DND-41 (cell line): ENCODE data around the gene SKAP1.

ENCODE experiments used
- ATAC-seq: fragments of 200-7000 bp; cut with Tn5 transposase; 3 replicates; pipeline ENCODE4 v1.9.1; 2021; ENCODE audit warnings: low read depth; ENCODE audit not compliant: insufficient read depth
- DNase-seq: peaks from one replicate; pipeline ENCODE4 v3.0.0-alpha.2; 2020
- H2AFZ ChIP-seq: 2 replicates; pipeline ENCODE4 v1.6.0; 2012; ENCODE audit warnings: low read depth, low read length
- H3K27ac ChIP-seq: 2 replicates; pipeline ENCODE4 v1.5.1; 2012; ENCODE audit warnings: low read length, inconsistent platforms
- H3K27me3 ChIP-seq: fragments of 200-600 bp; sonication (generic); 2 replicates; pipeline ENCODE4 v1.6.0; 2012; ENCODE audit warnings: low read length, mild to moderate bottlenecking, inconsistent platforms; ENCODE audit not compliant: insufficient read depth, poor library complexity
- H3K36me3 ChIP-seq: 2 replicates; pipeline ENCODE4 v1.5.1; 2012; ENCODE audit warnings: low read length, inconsistent platforms; ENCODE audit not compliant: insufficient read depth
- H3K4me1 ChIP-seq: 2 replicates; pipeline ENCODE4 v1.5.1; 2012; ENCODE audit warnings: mild to moderate bottlenecking, low read length; ENCODE audit not compliant: insufficient read depth
- H3K4me2 ChIP-seq: 2 replicates; pipeline ENCODE4 v1.6.0; 2012; ENCODE audit warnings: mild to moderate bottlenecking, moderate library complexity, low read length, inconsistent platforms; ENCODE audit not compliant: insufficient read depth
- H3K4me3 ChIP-seq, 2 experiments: fragments of 200-600 bp in 1 of 2; shearing (Covaris generic) in 1 of 2; 2 replicates each; pipeline ENCODE4 v1.5.1; 2012 to 2016; ENCODE audit warnings: inconsistent platforms in 2 of 2, low read length in 2 of 2, mild to moderate bottlenecking in 2 of 2, low read depth in 1 of 2, moderate library complexity in 1 of 2
- H3K79me2 ChIP-seq: 2 replicates; pipeline ENCODE4 v1.6.0; 2012; ENCODE audit warnings: low read length, inconsistent platforms; ENCODE audit not compliant: insufficient read depth
- H3K9ac ChIP-seq: 2 replicates; pipeline ENCODE4 v1.6.0; 2012; ENCODE audit warnings: low read depth, mild to moderate bottlenecking, inconsistent platforms, low read length, moderate library complexity
- H3K9me3 ChIP-seq: 2 replicates; pipeline ENCODE4 v1.5.1; 2012; ENCODE audit warnings: low read length, moderate library complexity, mild to moderate bottlenecking, inconsistent platforms; ENCODE audit not compliant: insufficient read depth, severe bottlenecking
- H4K20me1 ChIP-seq: 2 replicates; pipeline ENCODE4 v1.6.0; 2012; ENCODE audit warnings: low read length; ENCODE audit not compliant: insufficient read depth
- CTCF ChIP-seq: IDR thresholded peaks from 2 replicates; pipeline ENCODE4 v1.5.1; 2012; ENCODE audit warnings: borderline replicate concordance, low read length, moderate library complexity, mild to moderate bottlenecking; ENCODE audit not compliant: poor library complexity, severe bottlenecking; ENCODE audit errors: extremely low read depth
- EZH2 ChIP-seq: IDR thresholded peaks from 3 replicates; pipeline ENCODE4 v1.6.1; 2012; ENCODE audit warnings: borderline replicate concordance, low read depth, mild to moderate bottlenecking, moderate library complexity, low read length, inconsistent platforms; ENCODE audit not compliant: severe bottlenecking

SKAP1 gene

DNA sequence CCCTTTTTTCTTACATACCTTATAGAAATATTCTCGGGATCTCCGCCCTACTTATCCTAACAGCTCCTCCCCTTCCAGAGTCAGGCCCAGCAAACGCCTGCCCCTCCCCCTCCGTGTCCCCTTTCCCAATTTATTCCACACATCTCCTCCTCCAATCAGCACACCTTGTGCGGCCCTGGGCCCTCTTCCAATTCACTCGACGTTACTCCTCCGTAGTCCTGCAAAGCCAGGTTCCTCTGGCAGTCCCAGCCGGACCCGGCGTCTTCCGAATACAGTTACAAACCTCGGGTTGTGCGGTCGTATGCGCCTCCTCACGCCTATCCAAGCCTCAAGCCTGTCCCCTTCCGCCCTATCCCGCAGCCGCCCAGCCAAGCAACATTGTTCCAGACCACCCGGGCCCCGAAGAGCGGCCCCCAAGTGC is 329.4 kb downstream of the SKAP1 start:
- TF ChIP-seq CTCF (no peak), EZH2 (no peak)
- Histone ChIP-seq H2AFZ (peak overlapping the region; percentile 92), H3K27me3 (no peaks in the 10 kb centered on the region), H3K4me1 (peaks cover 28% of the 10 kb centered on the region), H3K9ac (peak overlapping the region; percentile 95), H3K27ac (peak overlapping the region; percentile 87), H3K9me3 (no peaks in the 10 kb centered on the region), H3K79me2 (peaks cover 60% of the 10 kb centered on the region), H3K4me3 (peak overlapping the region; percentile 88 to 93), H3K4me2 (peak overlapping the region; percentile 98), H4K20me1 (peaks cover 39% of the 10 kb centered on the region; the same call in 1 of the 2 replicates), H3K36me3 (peaks cover 12% of the 10 kb centered on the region; the same call in 1 of the 2 replicates)
- DNase-seq, result no peak
- ATAC-seq, result no peak

DNA sequence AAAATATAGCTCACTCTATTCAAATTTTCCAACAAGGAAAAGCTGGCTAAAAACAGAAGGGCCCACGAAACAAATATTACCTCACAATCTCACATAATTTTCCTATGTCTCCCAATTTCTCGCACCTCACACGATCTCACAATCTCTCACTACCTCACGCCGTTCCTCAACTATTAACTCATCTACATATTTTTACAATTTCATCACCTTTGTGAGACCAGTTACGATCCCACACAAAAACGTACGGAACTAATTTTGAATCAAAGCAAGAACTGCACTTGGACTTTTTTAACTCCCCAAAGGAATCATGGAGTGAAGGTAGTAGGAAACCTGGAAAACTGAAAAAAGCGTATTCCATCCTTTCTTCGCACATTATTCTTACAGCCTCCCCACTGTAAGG is 329.9 kb downstream of the SKAP1 start:
- Histone ChIP-seq H3K79me2 (peaks cover 65% of the 10 kb centered on the region), H4K20me1 (peaks cover 39% of the 10 kb centered on the region; the same call in 1 of the 2 replicates), H3K27me3 (no peaks in the 10 kb centered on the region), H3K4me1 (peaks cover 28% of the 10 kb centered on the region), H3K4me2 (peak overlapping the region; percentile 98), H3K9me3 (no peaks in the 10 kb centered on the region), H3K36me3 (peaks cover 16% of the 10 kb centered on the region; the same call in 1 of the 2 replicates), H3K27ac (peak overlapping the region; percentile 87), H3K9ac (peak overlapping the region; percentile 95), H3K4me3 (peak overlapping the region; percentile 88 to 93; a peak in 3 of 4 replicates), H2AFZ (no peak overlapping the region)
- DNase-seq, result no peak
- ATAC-seq, result no peak
- no peak for TF ChIP-seq EZH2
- TF ChIP-seq CTCF, result no peak

GRCh38 chr17:48095611-48096010 is 334.4 kb downstream of the SKAP1 start:
- no peak for ATAC-seq
- Histone ChIP-seq H3K4me3 (no peak overlapping the region), H3K27ac (no peak overlapping the region), H2AFZ (no peak overlapping the region), H3K4me1 (peaks cover 20% of the 10 kb centered on the region), H3K79me2 (peaks cover 99% of the 10 kb centered on the region), H3K27me3 (no peaks in the 10 kb centered on the region), H3K4me2 (no peak overlapping the region), H4K20me1 (peaks cover 63% of the 10 kb centered on the region; the same call in 1 of the 2 replicates), H3K9me3 (no peaks in the 10 kb centered on the region), H3K9ac (no peak overlapping the region), H3K36me3 (peaks cover 39% of the 10 kb centered on the region)
- no peak for TF ChIP-seq CTCF
- no peak for TF ChIP-seq EZH2
- no peak for DNase-seq
